ENCODE results near the gene GALK2. TPM values are rescaled to one million over a fixed set of nuclear protein-coding genes. Genes with fewer than 3 reads are reported as not detected.

The GALK2 gene
- total and polyA plus RNA-seq, 2 of the 8 experiments (the other 6 are each of a cell fraction or from before 2014, with no cell fraction given): 8.7 to 16.1 TPM

DNA sequence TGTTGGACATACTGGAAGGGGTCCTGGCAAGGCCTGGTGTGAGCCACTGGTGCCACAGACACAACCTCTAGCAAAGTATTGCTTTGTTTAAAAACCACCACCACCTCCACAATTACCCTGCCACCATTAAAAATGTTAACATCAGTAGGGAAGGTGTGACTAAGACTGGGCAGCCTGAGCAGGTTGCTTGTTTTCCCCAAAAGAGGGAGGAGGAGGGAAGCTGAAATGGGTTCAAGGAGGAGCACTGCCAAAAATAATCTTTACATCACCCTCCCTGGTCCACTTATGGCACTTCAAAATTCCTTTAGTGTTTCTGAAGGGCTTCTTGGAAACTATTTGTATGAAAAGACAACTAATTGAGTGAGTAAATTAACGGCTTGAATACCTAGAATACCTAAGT lies 153.2 kb downstream of the GALK2 start:
- Histone ChIP-seq H4K5ac (ENCODE audit: insufficient read length, low read depth, low read length) (no peak overlapping the region), H3K4ac (replicated peaks; ENCODE audit: insufficient read length, low read depth, low read length) (no peak overlapping the region), H3K9ac (replicated peaks in 1 of 4; ENCODE audit: extremely low read depth in 1 of 4, low read depth in 3 of 4, low read length in 3 of 4) (no peak overlapping the region), H4K8ac (ENCODE audit: extremely low read depth, insufficient read depth, low read length) (no peak overlapping the region), H2BK120ac (replicated peaks; ENCODE audit: low read depth, low read length) (no peak overlapping the region), H3K18ac (ENCODE audit: extremely low read depth, low read length) (no peak overlapping the region), H2AFZ (ENCODE audit: low read length) (no peak overlapping the region), H3K79me1 (ENCODE audit: low read depth, low read length) (no peaks in the 10 kb centered on the region), H3K14ac (ENCODE audit: insufficient read length) (no peak overlapping the region), H3K4me1 (replicated peaks in 1 of 4; ENCODE audit: control insufficient read depth in 3 of 4, insufficient read depth in 4 of 4, low read length in 3 of 4) (peaks cover 0 to 21% (median 6%) of the 10 kb centered on the region in 4 experiments; a peak in 4 of 7 replicates), H2BK5ac (ENCODE audit: low read depth, low read length) (peak overlapping the region; percentile 66; the same call in 1 of the 2 replicates), H3K79me2 (ENCODE audit: control insufficient read depth in 1 of 2, insufficient read depth in 2 of 2, low read length in 2 of 2) (no peaks in the 10 kb centered on the region; a peak in 1 of 4 replicates), H3K56ac (replicated peaks; ENCODE audit: insufficient read length, low read depth, low read length) (no peak overlapping the region), H4K20me1 (replicated peaks in 1 of 2; ENCODE audit: control insufficient read depth in 1 of 2, insufficient read depth in 2 of 2, low read length in 2 of 2) (no peaks in the 10 kb centered on the region), H3K9me3 (ENCODE audit: insufficient read depth in 2 of 2, low read depth in 1 of 2, low read length in 1 of 2) (no peaks in the 10 kb centered on the region), H3K4me3 (ENCODE audit: extremely low read depth in 1 of 4, insufficient read depth in 2 of 4, low read depth in 3 of 4, low read length in 4 of 4) (no peak overlapping the region), H2BK12ac (ENCODE audit: low read depth, low read length) (peak overlapping the region; percentile 88; the same call in 1 of the 2 replicates), H3K23me2 (ENCODE audit: low read depth, low read length) (no peaks in the 10 kb centered on the region), H3K36me3 (ENCODE audit: control insufficient read depth in 2 of 4, insufficient read depth in 4 of 4, low read length in 3 of 4) (peaks cover 0 to 3% (median 0%) of the 10 kb centered on the region in 4 experiments; a peak in 1 of 8 replicates), H3K4me2 (ENCODE audit: insufficient read depth in 1 of 2, low read depth in 2 of 2, low read length in 2 of 2) (no peak overlapping the region), H4K91ac (replicated peaks; ENCODE audit: insufficient read length, low read length) (peak overlapping the region; percentile 4), H3K27me3 (replicated peaks in 1 of 4; ENCODE audit: control insufficient read depth in 3 of 4, extremely low read depth in 1 of 4, insufficient read depth in 3 of 4, low read length in 3 of 4) (no peaks in the 10 kb centered on the region), H3K27ac (ENCODE audit: low read depth, low read length) (no peak overlapping the region), H2BK15ac (ENCODE audit: low read length) (peak overlapping the region; percentile 93; the same call in 1 of the 2 replicates), H2BK20ac (ENCODE audit: low read length) (0 out of 2 replicates have a peak overlapping the region, but pooled peaks have one; percentile 87), H2AK5ac (ENCODE audit: low read depth, low read length) (peak overlapping the region; percentile 91), H3K23ac (ENCODE audit: insufficient read length) (no peak overlapping the region)
- CTCF ChIA-PET (ENCODE audit: partially characterized antibody): interaction anchor here (1.0 to 1.4 kb wide), 2 partner anchors 10 to 47 kb away, joined by 3 to 4 read pairs; no protein-coding TSS in a partner anchor
- 86% methylated on average over 1 of the region's 1 CpG; no CpG with 5 or more reads in 1 of the 2 experiments for WGBS, 2 experiments (ENCODE audit: extremely low coverage in 1 of 2, insufficient coverage in 1 of 2, insufficient read length in 1 of 2, insufficient replicate concordance in 2 of 2, low coverage in 1 of 2, low lambda C conversion rate in 2 of 2, missing lambda C conversion rate in 1 of 2)
- no peak for DNase-seq (ENCODE audit: low read depth in 1 of 2, low spot score in 2 of 2)
- no peak for FAIRE-seq
- POLR2A ChIA-PET (ENCODE audit: partially characterized antibody): no interaction called here
- TF ChIP-seq NANOG (IDR thresholded peaks at IDR 0.05; ENCODE audit: insufficient read depth, low read depth, low read length, poor library complexity, severe bottlenecking): no peak
- no peak for TF ChIP-seq SIRT6 (IDR thresholded peaks at IDR 0.05; ENCODE audit: low read length)
- TF ChIP-seq EP300 (IDR thresholded peaks at IDR 0.05; ENCODE audit: borderline replicate concordance in 1 of 2, low read depth in 2 of 2, low read length in 2 of 2): no peak
- TF ChIP-seq TAF1 (IDR thresholded peaks at IDR 0.05; ENCODE audit: low read depth, low read length): no peak
- no peak for TF ChIP-seq EZH2 (IDR thresholded peaks at IDR 0.05; ENCODE audit: low read depth, low read length, severe bottlenecking)
- TF ChIP-seq SIN3A (conservative IDR thresholded peaks at IDR 0.05 in 1 of 2, IDR thresholded peaks at IDR 0.05 in 1 of 2; ENCODE audit: low read depth in 1 of 2, low read length in 2 of 2): no peak
- no peak for TF ChIP-seq BCL11A (IDR thresholded peaks at IDR 0.05; ENCODE audit: low read depth in 2 of 2, low read length in 2 of 2)
- no peak for TF ChIP-seq EGR1 (IDR thresholded peaks at IDR 0.05; ENCODE audit: borderline replicate concordance, low read depth, low read length)
- no peak for TF ChIP-seq JUND (IDR thresholded peaks at IDR 0.05; ENCODE audit: low read length)
- no peak for TF ChIP-seq RFX5 (IDR thresholded peaks at IDR 0.05; ENCODE audit: borderline replicate concordance, low read depth, low read length)
- TF ChIP-seq TBP (IDR thresholded peaks at IDR 0.05; ENCODE audit: low read depth, low read length): no peak
- no peak for TF ChIP-seq RNF2 (IDR thresholded peaks at IDR 0.05; ENCODE audit: borderline replicate concordance, low read depth, low read length, missing control alignments, poor library complexity, severe bottlenecking)
- no peak for TF ChIP-seq ASH2L (IDR thresholded peaks at IDR 0.05; ENCODE audit: low read length)

Data from H1 (cell line).